GM21447 (cell line): ENCODE measurements around the gene PCGF1.

Source experiments
- ATAC-seq: cut with Tn5 transposase; IDR thresholded peaks from one replicate; pipeline ENCODE4 v1.9.1; 2021; ENCODE audit not compliant: unreplicated experiment

The PCGF1 gene

GRCh38 chr2:74515981-74516633 is 8.6 kb upstream of the PCGF1 start:
- ATAC-seq: no peak

GRCh38 chr2:74515271-74515980 is 7.9 kb upstream of the PCGF1 start:
- ATAC-seq: no peak

DNA sequence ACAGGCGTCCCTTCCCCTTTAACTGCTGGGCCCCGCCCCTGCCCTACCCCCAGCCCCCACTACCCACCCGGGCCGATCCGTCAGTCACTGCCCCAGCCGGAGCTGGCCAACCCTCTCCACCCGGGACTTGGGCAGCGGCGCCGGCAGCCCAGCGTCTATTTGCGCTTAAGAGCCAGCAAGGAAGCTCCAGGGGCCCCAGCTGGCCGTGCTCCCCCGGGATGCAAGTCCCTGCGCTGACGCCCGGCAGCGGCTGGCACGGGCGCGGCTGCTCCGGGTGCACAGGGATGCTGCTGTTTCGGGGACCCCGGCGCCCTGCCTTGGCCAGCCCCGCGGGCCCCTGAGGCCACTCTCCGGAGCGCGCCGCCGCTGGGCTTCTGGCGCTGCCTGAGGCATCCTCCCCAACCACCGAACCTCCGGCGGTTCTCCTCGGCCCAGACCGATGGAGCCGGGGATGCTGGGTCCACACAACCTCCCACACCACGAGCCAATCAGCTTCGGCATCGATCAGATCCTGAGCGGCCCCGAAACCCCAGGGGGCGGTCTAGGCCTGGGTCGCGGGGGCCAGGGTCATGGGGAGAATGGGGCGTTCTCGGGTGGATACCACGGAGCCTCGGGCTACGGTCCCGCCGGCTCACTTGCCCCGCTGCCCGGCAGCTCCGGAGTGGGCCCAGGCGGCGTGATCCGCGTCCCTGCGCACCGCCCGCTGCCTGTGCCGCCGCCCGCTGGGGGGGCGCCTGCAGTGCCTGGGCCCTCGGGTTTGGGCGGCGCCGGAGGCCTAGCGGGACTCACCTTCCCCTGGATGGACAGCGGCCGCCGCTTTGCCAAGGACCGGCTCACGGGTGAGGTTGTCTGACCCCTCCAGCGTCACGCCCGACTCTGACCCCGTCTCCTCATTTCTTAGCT is 7.1 kb upstream of the PCGF1 start, which contains the start of gene TLX2:
Gene TLX2, plus strand, starts transcription at position 83 of the 903 bp plus-strand sequence. Its CDS starts 357 bp downstream, at position 440.
- no peak for ATAC-seq

DNA sequence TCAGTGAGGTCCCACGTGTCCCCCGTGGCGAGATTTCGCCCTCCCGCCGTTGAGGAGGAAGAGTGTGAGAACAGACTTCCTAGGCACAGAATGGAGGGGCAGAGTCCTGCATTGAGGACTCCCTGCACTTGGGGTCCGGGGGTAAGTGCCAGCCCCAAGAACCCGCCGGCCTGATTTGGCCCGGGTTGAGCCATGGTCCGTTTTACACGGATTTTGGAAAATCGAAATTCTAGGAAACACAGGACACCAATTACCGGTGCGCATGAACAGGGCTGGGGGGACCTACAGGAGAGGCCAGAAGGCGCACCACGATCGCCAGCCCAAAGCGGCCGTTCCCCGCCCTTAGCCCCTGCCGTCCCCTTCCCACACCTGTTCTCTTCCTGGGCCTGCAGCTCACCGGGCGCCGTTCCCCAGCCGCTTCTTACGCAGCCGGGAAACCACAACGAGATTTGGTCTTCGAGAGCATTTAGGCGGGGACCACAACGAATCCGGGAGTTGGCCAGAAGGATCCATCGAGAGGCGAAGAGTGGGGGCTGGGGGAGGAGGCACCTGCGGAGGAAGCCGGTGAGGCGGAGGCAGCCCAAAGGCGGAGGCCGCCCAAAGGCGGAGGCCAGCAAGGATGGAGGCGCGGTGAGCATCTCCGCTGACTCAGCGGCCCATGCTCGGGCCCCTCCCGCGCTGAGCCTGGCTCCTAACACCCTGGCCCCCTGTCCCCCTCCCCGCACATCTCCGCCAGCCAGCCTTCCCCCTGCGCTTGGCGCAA is 6.3 kb upstream of the PCGF1 start:
- ATAC-seq: no peak

GRCh38 chr2:74512744-74513604 is 5.5 kb upstream of the PCGF1 start:
- ATAC-seq: no peak

DNA sequence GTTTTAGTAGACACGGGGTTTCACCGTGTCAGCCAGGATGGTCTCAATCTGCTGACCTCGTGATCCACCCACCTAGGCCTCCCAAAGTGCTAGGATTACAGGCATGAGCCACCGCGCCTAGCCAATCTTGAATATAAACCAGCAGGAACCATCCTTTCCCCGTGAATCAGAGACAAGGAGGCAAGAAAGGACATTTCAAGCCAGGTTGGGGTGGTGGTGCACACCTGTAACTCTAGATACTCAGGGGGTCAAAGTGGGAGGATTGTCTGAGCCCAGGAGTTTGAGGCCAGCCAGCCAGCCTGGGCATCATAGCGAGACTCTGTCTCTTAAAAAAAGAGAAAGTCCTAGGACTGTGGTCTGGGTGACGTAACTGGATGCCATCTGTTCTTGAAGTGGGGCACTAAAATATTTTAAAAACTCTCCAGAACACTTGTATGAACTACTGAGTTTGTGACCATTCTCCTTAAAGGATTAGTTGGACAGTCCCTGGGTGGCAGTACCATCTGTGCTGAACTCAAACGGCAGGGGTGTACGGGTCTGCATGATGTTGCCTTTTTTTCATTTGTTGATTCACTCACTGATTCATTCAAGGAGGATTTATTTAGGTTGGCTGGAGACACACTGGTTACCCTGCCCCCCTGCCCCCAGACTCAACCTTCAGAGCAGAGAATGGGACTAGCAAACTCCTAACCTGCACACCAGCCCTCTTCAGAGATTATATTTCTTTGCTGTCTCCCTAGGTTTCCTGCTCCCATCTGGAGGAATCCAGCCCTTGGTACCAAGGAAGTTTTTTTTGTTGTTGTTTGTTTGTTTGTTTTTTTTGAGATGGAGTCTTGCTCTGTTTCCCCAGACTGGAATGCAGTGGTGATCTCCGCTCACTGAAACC is 3.9 kb upstream of the PCGF1 start:
- no peak for ATAC-seq

DNA sequence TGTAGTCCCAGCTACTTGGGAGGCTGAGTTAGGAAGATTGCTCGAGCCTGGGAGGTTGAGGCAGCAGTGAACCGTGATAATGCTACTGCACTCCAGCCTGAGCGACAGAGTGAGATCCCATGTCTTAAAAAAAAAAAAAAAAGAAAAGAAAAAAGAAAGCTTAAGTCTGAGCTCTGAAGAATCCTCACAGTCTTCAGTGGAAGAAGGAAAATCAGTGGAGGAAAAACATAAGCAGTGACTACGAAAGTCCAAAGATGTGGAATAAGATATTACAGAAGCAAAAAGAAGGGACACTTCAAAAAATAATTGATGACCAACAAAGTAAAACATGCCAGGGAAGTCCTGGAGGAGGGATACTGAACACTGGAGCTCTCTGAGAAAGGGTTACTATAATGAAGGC is 2.8 kb upstream of the PCGF1 start:
- no peak for ATAC-seq

DNA sequence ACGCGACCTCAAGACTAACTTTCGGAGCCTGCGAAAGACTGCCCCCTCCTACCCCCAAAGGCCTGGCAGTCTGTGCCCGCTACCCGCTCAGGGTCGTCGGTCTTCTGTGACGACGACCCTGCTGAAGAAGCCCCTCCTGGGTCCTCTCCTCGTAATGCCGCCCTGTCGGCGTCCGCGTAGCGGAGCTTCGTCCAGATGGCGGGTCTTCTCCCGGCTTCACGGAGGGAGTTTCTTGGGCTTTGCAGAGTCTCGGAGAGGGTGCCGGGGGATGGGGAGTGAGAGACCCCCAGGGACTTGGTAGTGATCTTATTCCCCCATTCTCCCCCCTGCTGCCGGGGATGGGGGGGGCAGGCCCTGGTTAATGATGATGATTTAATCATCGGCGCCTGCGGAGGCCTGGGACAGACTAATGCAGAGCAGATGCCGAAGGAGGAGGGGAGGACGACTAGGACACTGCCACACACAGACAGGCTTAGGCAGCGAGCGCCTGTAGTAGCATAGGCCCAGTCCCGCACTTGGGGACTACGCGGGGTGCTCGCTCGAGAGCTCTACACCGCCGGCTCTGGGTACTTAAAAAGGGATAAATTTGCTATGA is 528 bp upstream of the PCGF1 start:
- no peak for ATAC-seq

DNA sequence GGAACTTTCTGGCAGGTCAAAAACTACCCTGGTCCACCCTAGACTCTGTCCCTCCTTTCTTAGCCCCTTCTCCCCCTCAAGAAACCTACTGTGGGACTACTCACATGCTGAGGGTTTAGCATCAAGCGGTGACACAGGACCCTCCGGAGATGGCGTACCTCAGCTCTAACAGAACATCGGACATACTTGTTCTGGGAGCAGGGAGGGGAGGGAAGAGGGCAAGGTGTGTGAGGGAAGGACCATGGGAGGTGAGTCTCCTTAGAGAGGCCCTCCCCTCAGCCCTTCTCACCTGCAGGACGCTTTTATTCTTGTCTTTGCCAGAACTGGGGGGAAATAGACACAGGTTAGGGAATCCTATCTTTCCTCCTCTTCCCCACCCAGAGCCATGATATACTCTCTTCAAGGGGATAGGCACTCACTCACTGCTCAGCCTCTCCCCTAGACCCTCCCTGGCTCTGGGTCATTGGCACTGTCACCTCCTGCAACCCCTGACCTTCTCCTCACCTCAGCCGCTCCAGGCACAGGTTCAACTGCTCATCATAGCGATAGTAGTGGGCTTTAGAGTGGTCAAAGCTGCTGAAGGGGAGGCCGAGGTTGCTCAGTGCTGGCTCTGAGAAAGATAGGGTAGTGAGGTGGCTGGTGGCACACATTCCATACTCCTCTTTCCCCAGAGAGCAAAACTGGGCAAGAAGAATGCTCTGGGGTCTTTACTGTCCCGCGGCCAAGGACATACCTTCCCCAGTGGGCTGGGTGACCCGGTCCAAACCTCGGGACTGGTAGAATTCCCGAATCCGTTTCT is 1.8 kb downstream of the PCGF1 start:
- ATAC-seq: no peak

DNA sequence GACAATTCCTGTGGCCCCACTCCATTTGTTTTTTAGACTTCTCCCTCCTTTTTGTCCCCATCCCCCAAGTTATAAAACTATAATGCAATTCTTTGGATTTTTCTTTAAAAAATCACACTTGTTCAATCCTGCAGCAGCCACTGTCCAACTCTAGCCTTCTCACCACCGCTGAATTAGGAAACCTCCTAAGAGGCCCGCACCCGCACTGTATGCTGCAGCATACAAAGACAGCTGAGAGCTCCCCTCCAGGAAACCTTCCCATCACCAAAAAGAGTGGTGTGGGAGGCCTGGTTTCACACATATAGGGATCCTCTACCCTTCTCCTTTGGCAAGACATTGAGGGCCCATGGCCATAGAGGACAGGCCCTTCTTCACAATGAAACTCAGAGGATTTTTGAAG is 2.9 kb downstream of the PCGF1 start:
- no peak for ATAC-seq

GRCh38 chr2:74503506-74504475 is 3.7 kb downstream of the PCGF1 start:
- ATAC-seq: no peak

DNA sequence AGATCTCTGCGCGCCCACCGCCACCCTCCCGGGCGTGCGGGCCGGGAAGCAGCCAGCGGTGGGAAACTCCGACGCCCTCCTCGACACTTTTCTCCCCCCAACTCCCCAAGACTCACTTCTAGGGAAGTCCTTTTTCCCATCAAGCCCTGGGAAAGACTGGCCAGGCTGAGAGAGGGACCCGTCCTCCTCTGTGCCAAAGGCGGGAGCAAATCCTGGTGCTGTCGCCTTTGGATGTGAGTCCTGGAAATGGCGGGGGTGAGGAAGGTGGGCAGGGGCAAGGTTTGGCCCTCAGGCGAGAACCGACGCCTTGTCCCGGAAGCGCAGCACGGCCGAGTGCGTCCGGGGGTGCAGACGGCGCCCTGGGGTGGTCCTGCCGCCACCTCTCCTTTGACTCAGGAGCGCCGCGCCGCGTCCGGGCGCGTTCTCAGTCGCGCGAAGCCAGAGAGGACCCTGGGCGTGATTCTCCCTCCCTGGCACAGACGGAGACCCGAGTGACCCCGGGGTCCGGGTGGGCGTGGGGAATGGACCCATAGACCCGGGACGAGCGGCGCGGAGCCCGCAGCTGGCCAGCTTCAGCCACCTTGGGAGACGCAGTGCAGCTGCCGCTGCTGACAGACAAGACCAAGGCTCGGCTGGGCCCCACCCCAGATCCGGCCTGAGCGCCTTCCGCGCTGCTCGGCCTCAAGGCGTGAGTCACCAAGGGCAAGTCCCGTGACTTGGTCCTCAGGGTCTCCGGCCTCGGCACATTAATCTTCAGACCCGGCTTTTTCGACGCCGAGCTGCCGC is 4.6 kb downstream of the PCGF1 start:
- ATAC-seq: peak; percentile 26

DNA sequence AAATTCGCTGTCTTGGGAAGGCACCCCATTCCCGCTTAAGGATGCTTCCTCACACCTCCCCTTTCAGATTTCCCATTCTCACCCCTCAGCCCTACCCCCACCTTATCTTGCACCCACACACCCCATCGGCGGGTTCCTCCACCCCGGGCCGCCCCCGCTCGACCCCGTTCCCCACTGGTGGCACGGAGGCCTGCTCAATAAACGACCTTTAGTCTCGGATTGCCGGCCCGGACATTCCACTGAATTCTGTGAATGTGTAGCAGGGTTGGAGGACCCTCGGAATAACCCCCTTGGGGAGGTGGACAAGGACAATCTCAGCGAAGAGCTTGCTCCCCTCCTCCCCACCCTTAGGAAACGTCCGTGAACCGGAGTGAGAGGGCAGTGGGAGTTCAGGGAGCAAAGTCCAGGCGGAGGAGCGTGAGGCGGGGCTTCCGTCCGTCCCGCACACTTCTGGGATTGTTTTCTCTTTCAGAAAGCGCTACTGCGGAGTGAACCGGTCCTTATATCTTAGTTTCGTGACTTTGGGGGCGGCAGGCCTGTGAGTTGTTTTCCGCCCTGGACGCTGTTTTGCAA is 5.3 kb downstream of the PCGF1 start:
- no peak for ATAC-seq

GRCh38 chr2:74501335-74502071 is 6.0 kb downstream of the PCGF1 start:
- ATAC-seq: no peak

DNA sequence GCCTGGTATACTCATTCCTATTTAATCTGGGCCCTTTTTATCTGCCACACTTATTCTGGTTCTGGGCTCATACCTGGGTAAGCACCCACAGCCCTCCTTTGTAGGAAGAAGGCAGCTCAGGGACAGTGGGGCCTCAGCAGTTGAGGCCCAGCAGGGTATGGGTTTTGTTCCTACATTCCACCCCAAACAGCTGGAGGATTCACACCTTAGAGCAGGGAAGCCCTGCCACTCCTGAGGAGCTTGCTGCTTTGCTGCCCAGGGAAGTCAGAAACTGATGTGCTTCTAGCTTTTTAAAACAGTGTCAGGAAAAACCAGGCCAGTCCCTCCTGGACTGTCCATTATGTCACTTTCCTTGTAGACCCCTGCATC is 6.9 kb downstream of the PCGF1 start:
- ATAC-seq: no peak
